Gastrocnemius medialis (tissue), 4 donors: Measurements from ENCODE around the gene WDR4. TPM values are rescaled to one million over a fixed set of nuclear protein-coding genes. Genes with fewer than 3 reads are reported as not detected.

Experiments used
- ATAC-seq, 2 donors: fragments of 150-250 bp; one replicate each; pipeline ENCODE4 v1.9.1; 2016
- DNase-seq, 2 donors: peaks; one replicate each; pipeline ENCODE4 v3.0.0-alpha.2; 2019
- H3K27ac ChIP-seq, 4 donors: fragments of 200-600 bp; sonication (generic); 1 replicate in 1 of 4; 2 replicates in 3 of 4; pipeline ENCODE4 v1.5.1; 2016 to 2018; ENCODE audit warnings: mild to moderate bottlenecking in 2 of 4, moderate library complexity in 1 of 4
- H3K27me3 ChIP-seq, 3 donors: fragments of 200-600 bp; sonication (generic) in 2 of 3; 1 replicate in 1 of 3; 2 replicates in 2 of 3; pipeline versions ENCODE4 v1.5.1 to v1.6.0; 2016 to 2019; ENCODE audit warnings: mild to moderate bottlenecking in 1 of 3, moderate library complexity in 1 of 3
- H3K36me3 ChIP-seq, 2 donors: fragments of 200-600 bp; sonication (generic) in 1 of 2; one replicate each; pipeline ENCODE4 v1.5.1; 2017 to 2018
- H3K4me1 ChIP-seq, 2 donors: fragments of 200-600 bp; sonication (generic) in 1 of 2; one replicate each; pipeline ENCODE4 v1.5.1; 2016 to 2017; ENCODE audit warnings: mild to moderate bottlenecking in 2 of 2
- H3K4me3 ChIP-seq, 4 donors: fragments of 200-600 bp; sonication (generic) in 3 of 4; 1 replicate in 1 of 4; 2 replicates in 3 of 4; pipeline ENCODE4 v1.5.1; 2016 to 2019; ENCODE audit warnings: mild to moderate bottlenecking in 2 of 4
- H3K9me3 ChIP-seq, 3 donors: fragments of 200-600 bp; sonication (generic) in 2 of 3; 1 replicate in 1 of 3; 2 replicates in 2 of 3; pipeline ENCODE4 v1.5.1; 2016 to 2019
- CTCF ChIP-seq, 5 experiments: fragments of 450-650 bp in 3 of 5; fragments of 200-600 bp in 2 of 5; sonication (generic) in 2 of 5; IDR thresholded peaks in 4 of 5; conservative IDR thresholded peaks in 1 of 5; 1 replicate in 4 of 5; 2 replicates in 1 of 5; pipeline ENCODE4 v1.5.1; 2016 to 2019; ENCODE audit warnings: antibody characterized with exemption in 5 of 5, mild to moderate bottlenecking in 3 of 5, moderate library complexity in 3 of 5
- POLR2A ChIP-seq, 2 donors: fragments of 450-650 bp; IDR thresholded peaks; one replicate each; pipeline ENCODE4 v1.6.1; 2017; ENCODE audit warnings: antibody characterized with exemption in 2 of 2, mild to moderate bottlenecking in 2 of 2, moderate library complexity in 2 of 2
- in situ Hi-C, 4 donors: fragments of 200-750 bp; cut with MboI; loops; one replicate each; pipeline versions ENCODE4 v1.15.0 to v1.8.0; 2017; ENCODE audit warnings: low sequenced_read_pairs in 4 of 4
- intact Hi-C: fragments of 100-400 bp; cut with DNase I; formaldehyde crosslinking; loops from one replicate; pipeline ENCODE4 v1.15.1; 2023; ENCODE audit warnings: low total_unique reads
- total RNA-seq, 4 donors: library from RNA; depleted of rRNA; stranded (reverse); fragments of >200 nt; gene quantifications; one replicate each; pipeline versions ENCODE4 v1.1.0 to v1.2.3, GENCODE V29; 2016

Gene WDR4
- total RNA-seq, 4 donors from 2014 or later, result 1.9 to 13.3 (median 4.4) TPM

DNA sequence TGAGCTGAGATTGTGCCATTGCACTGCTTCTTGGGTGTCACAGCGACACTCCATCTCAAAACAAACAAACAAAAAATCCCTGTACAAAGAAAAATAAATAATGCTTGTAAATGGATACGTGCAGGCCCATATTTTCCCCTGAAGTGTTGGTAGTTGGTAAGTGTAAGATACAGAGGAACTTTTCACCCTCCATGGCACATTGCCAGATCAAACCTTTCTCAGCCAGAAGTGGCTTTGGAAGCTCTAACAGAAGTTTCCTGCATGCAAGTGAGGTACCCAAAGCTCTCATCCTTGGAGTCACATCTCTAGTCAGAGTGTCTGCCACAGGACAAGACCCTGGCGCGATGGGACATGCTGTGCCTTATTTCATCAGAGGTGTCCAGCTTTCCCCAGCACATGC is 21.1 kb upstream of the WDR4 start:
- ATAC-seq (no peak), DNase-seq (no peak)
- Histone ChIP-seq H3K4me3 (no peak overlapping the region), H3K36me3 (peaks cover 0 to 77% of the 10 kb centered on the region in 2 donors), H3K9me3 (no peaks in the 10 kb centered on the region), H3K27ac (no peak overlapping the region), H3K27me3 (no peaks in the 10 kb centered on the region), H3K4me1 (peaks cover 0 to 1% of the 10 kb centered on the region in 2 donors)
- in situ Hi-C loops, result no loop called here
- intact Hi-C loops, result no loop called here
- TF ChIP-seq CTCF (IDR thresholded peaks at IDR 0.05 in 4 of 5, conservative IDR thresholded peaks at IDR 0.05 in 1 of 5) (no peak), POLR2A (IDR thresholded peaks at IDR 0.05) (no peak)

GRCh38 chr21:42892931-42893755 is 13.8 kb upstream of the WDR4 start, which contains the start of gene NDUFV3:
Gene NDUFV3, plus strand, starts transcription at chr21:42893309. Its CDS starts 25 bp downstream, at chr21:42893334.
- peak within 1 kb of the TSS; percentile 67 to 80 (median 74) for H3K4me3 ChIP-seq
- ATAC-seq (peak; percentile 90 to 92), DNase-seq (peak; percentile 99 to 100)
- H3K27me3 ChIP-seq, result no peaks in the 10 kb centered on the region
- TF ChIP-seq CTCF (IDR thresholded peaks at IDR 0.05 in 4 of 5, conservative IDR thresholded peaks at IDR 0.05 in 1 of 5), result peak in 1 of 5 experiments; percentile 10
- TF ChIP-seq POLR2A (IDR thresholded peaks at IDR 0.05), result peak; percentile 96 to 98
- H3K9me3 ChIP-seq, result no peaks in the 10 kb centered on the region
- peaks cover 0 to 17% of the 10 kb centered on the region in 2 donors for H3K36me3 ChIP-seq
- intact Hi-C loops (loop anchor here (1.0 to 10.0 kb wide), 3 partner anchors 14 to 81 kb away; partner anchors contain the start of genes PKNOX1 and WDR4), in situ Hi-C loops (loop anchor here in 1 of 4 donors (10.0 to 25.0 kb wide), 2 partner anchors 82 to 106 kb away; partner anchors contain the start of gene PKNOX1)
- H3K27ac ChIP-seq, result peak within 1 kb of the TSS; percentile 87 to 95 (median 92)
- peaks cover 12 to 15% of the 10 kb centered on the region in 2 donors for H3K4me1 ChIP-seq

GRCh38 chr21:42892582-42892930 is 13.2 kb upstream of the WDR4 start:
- Histone ChIP-seq H3K27me3 (no peaks in the 10 kb centered on the region), H3K27ac (peak overlapping the region; percentile 87 to 95 (median 92)), H3K36me3 (peaks cover 0 to 11% of the 10 kb centered on the region in 2 donors), H3K4me1 (peaks cover 12 to 15% of the 10 kb centered on the region in 2 donors), H3K9me3 (no peaks in the 10 kb centered on the region), H3K4me3 (peak overlapping the region; percentile 59 to 80 (median 74))
- ATAC-seq (peak; percentile 38 to 39), DNase-seq (no peak)
- TF ChIP-seq POLR2A (IDR thresholded peaks at IDR 0.05) (no peak), CTCF (IDR thresholded peaks at IDR 0.05 in 4 of 5, conservative IDR thresholded peaks at IDR 0.05 in 1 of 5) (peak in 1 of 5 experiments; percentile 4)
- in situ Hi-C loops, result loop anchor here in 1 of 4 donors (10.0 to 25.0 kb wide), 2 partner anchors 82 to 105 kb away; partner anchors contain the start of gene PKNOX1
- intact Hi-C loops, result loop anchor here (10.0 kb wide), 1 partner anchor 52 kb away; no protein-coding TSS in a partner anchor

GRCh38 chr21:42887326-42887725 is 8.0 kb upstream of the WDR4 start:
- H3K27ac ChIP-seq, result no peak overlapping the region
- DNase-seq (no peak), ATAC-seq (no peak)
- TF ChIP-seq CTCF (IDR thresholded peaks at IDR 0.05 in 4 of 5, conservative IDR thresholded peaks at IDR 0.05 in 1 of 5), result no peak
- TF ChIP-seq POLR2A (IDR thresholded peaks at IDR 0.05), result no peak
- in situ Hi-C loops, result loop anchor here in 1 of 4 donors (25.0 kb wide), 1 partner anchor 100 kb away; no protein-coding TSS in a partner anchor
- H3K36me3 ChIP-seq, result no peaks in the 10 kb centered on the region
- no peak overlapping the region for H3K4me3 ChIP-seq
- peaks cover 0 to 2% of the 10 kb centered on the region in 2 donors for H3K4me1 ChIP-seq
- no peaks in the 10 kb centered on the region for H3K9me3 ChIP-seq
- intact Hi-C loops, result no loop called here
- H3K27me3 ChIP-seq, result no peaks in the 10 kb centered on the region
